Heart left ventricle (tissue), 13 donors: Measurements from ENCODE around the gene ETV6.

Source experiments
- CTCF ChIP-seq, 12 donors: fragments of 200-600 bp; sonication (generic) in 4 of 12; IDR thresholded peaks; one replicate each; pipeline versions ENCODE4 v1.5.0 to v1.8.0; 2018 to 2022; ENCODE audit warnings: antibody characterized with exemption in 12 of 12, mild to moderate bottlenecking in 5 of 12
- POLR2A ChIP-seq, 2 donors: fragments of 450-650 bp; IDR thresholded peaks; one replicate each; pipeline ENCODE4 v1.6.1; 2017; ENCODE audit warnings: antibody characterized with exemption in 2 of 2, mild to moderate bottlenecking in 2 of 2, moderate library complexity in 2 of 2
- donor health status: ischemic (EF 13 %, LVEDD 7.1; RV severe dilation, severe dysfunction).
- donor health status: DM: no; HTN: yes; CAD: no.
- donor health status: DM: no; HTN: no; CAD: no.
- donor health status: ischemic (EF 25% LVEDD 6.9; RV normal size, moderate dysfunction).
- donor health status: ischemic (EF 25% LVEDD 5.7; RV mildly dilated, moderate dysfunction).
- donor health status: ischemic (EF 35%, LVEDD 5.7; RV mildly dilated, moderate dysfunction).
- donor health status: nonischemic (EF 11% LVEDD 7.7; RV severe dilation, severe dysfunction).
- donor health status: DM: yes; HTN: yes; CAD: no.
- donor health status: PGD.
- donor health status: ischemic (EF 29% LVEDD 5.4; RV normal size, mild dysfunction).
- donor health status: nonischemic (EF 23%, LVEDD 6.1; RV moderate dilation, normal function).

DNA sequence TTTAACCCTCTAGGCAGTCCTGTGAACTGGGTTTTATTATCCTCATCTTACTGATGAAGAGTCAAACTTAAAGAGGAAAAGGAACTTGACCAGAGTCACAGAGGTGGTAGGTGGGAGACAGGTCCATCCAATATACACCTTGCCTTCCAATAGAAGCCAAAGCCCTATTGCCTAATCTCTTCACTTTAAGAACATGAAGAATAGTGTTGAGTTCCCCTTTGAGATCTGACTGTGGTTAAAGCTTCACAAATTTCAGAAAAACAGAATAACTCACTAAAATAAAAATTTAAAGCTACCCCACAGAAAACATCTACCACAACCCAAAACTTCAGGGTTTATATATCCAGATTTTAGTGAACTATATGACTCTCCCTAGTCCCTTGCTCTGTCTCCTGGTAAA, 115.4 kb downstream of the ETV6 start:
- no peak for TF ChIP-seq CTCF (IDR thresholded peaks at IDR 0.05)
- TF ChIP-seq POLR2A (IDR thresholded peaks at IDR 0.05), result no peak
